OCI-LY3 (cell line): ENCODE results near the gene SLC6A4.

Experiments used
- H2AFZ ChIP-seq: fragments of 200-600, 300-600 bp; shearing (Covaris generic); 2 replicates; pipeline ENCODE4 v1.6.0; 2014; ENCODE audit warnings: antibody characterized with exemption, low read depth, low read length
- H3K27ac ChIP-seq: fragments of 200-600, 300-600 bp; sonication (generic); 2 replicates; pipeline ENCODE4 v1.5.1; 2014; ENCODE audit warnings: mild to moderate bottlenecking, low read length, moderate library complexity, mixed read lengths
- H3K27me3 ChIP-seq: fragments of 200-600, 300-600 bp; sonication (generic); 2 replicates; pipeline ENCODE4 v1.6.1; 2014; ENCODE audit warnings: low read depth, low read length, mixed read lengths
- H3K36me3 ChIP-seq: fragments of 200-600, 300-600 bp; sonication (generic); replicated peaks from 2 replicates; pipeline ENCODE3; 2014; ENCODE audit warnings: low read depth, low read length, mixed read lengths
- H3K4me1 ChIP-seq: fragments of 300-600, 200-600 bp; sonication (generic); 2 replicates; pipeline ENCODE4 v1.6.1; 2014; ENCODE audit warnings: low read length, mixed read lengths
- H3K4me2 ChIP-seq: fragments of 200-600, 300-600 bp; sonication (generic); 2 replicates; pipeline ENCODE4 v1.6.1; 2014; ENCODE audit warnings: low read length, mixed read lengths
- H3K4me3 ChIP-seq: fragments of 300-600, 200-600 bp; sonication (generic); 2 replicates; pipeline ENCODE4 v1.5.1; 2014; ENCODE audit warnings: antibody characterized with exemption, mild to moderate bottlenecking, low read length, moderate library complexity
- H3K79me2 ChIP-seq: fragments of 300-600, 200-600 bp; shearing (Covaris generic); 2 replicates; pipeline ENCODE4 v1.6.1; 2014; ENCODE audit warnings: mild to moderate bottlenecking, low read length, mixed read lengths
- H3K9ac ChIP-seq: fragments of 300-600, 200-600 bp; shearing (Covaris generic); 2 replicates; pipeline ENCODE4 v1.6.0; 2014; ENCODE audit warnings: mild to moderate bottlenecking, low read length, moderate library complexity
- H3K9me3 ChIP-seq: fragments of 200-600, 300-600 bp; shearing (Covaris generic); 2 replicates; pipeline ENCODE4 v1.6.1; 2014; ENCODE audit warnings: low read length, mixed read lengths; ENCODE audit not compliant: insufficient read depth
- H4K20me1 ChIP-seq: fragments of 200-600, 300-600 bp; sonication (generic); 2 replicates; pipeline ENCODE4 v1.6.1; 2016; ENCODE audit warnings: low read length, mixed read lengths; ENCODE audit not compliant: insufficient read depth
- EZH2phosphoT487 ChIP-seq: fragments of 200-600 bp; shearing (Covaris generic); IDR thresholded peaks from 2 replicates; pipeline ENCODE4 v1.6.1; 2018; ENCODE audit warnings: antibody characterized with exemption, mixed run types, low read depth
- TF ChIP-seq, protein P1 (sequence below): fragments of 200-600, 300-600 bp; sonication (generic); IDR thresholded peaks from 2 replicates; pipeline ENCODE4 v1.5.1; 2014; ENCODE audit warnings: antibody characterized with exemption, low read length, low read depth

SLC6A4 gene

DNA sequence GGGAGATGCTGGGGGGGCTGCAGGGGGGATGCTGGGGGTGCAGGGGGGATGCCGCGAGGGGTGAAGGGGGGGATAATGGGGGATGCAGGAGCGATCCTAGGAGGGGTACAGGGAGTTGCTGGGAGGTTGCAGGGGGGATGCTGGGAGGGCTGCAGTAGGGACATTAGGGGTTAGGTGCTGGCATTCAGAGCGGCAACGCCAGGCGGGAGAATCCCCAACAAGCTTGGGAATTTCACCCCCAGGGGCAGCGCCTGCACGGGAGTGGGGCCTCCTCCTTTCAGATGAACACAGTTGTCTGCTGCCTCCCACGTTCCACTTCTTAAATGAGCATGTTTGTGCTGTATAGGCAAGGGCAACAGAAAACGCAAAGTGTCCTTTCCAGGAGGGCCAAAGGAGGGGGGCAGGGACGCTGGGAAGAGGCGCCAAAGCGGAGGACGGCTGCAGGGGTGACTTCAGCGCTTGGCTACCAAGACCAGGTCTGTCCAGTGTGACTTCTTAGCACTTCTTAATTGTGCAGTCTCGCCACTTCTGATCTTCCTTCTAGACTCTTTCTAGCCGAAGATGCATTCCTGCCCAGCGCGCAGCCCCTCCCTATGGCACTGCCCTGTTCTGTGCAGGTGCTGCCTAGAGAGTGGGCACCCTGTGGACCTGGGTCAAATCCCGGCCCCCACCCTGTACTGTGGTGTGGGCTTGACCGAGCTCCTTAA lies 2.0 kb upstream of the SLC6A4 start:
- Histone ChIP-seq H3K27ac (no peak overlapping the region), H3K79me2 (no peaks in the 10 kb centered on the region), H2AFZ (no peak overlapping the region), H4K20me1 (no peaks in the 10 kb centered on the region), H3K36me3 (no peaks in the 10 kb centered on the region), H3K4me3 (no peak overlapping the region), H3K9me3 (no peaks in the 10 kb centered on the region), H3K27me3 (peaks cover 28% of the 10 kb centered on the region), H3K4me2 (no peak overlapping the region), H3K9ac (no peak overlapping the region), H3K4me1 (no peaks in the 10 kb centered on the region)
- no peak for TF ChIP-seq EZH2phosphoT487
- TF ChIP-seq, protein P1, sequence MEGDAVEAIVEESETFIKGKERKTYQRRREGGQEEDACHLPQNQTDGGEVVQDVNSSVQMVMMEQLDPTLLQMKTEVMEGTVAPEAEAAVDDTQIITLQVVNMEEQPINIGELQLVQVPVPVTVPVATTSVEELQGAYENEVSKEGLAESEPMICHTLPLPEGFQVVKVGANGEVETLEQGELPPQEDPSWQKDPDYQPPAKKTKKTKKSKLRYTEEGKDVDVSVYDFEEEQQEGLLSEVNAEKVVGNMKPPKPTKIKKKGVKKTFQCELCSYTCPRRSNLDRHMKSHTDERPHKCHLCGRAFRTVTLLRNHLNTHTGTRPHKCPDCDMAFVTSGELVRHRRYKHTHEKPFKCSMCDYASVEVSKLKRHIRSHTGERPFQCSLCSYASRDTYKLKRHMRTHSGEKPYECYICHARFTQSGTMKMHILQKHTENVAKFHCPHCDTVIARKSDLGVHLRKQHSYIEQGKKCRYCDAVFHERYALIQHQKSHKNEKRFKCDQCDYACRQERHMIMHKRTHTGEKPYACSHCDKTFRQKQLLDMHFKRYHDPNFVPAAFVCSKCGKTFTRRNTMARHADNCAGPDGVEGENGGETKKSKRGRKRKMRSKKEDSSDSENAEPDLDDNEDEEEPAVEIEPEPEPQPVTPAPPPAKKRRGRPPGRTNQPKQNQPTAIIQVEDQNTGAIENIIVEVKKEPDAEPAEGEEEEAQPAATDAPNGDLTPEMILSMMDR, result no peak

DNA sequence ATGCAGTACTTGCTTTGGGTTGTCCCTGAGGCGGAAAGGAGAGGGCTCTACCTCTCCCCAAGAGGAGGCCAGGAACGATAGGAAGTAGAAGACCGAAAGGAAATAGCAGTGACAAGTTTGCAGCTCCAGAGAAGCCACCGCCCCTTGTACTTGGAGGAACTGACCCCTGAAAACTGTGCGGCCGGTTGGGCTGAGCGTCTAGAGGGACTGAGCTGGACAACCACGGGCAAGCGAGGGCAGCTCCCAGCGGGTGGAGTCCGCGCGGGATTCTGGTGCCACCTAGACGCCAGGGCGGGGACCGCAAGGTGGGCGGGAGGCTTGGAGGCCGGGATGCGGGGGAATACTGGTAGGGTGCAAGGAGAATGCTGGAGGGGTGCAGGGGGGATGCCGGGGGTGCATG lies 1.3 kb upstream of the SLC6A4 start:
- H2AFZ ChIP-seq, result no peak overlapping the region
- no peaks in the 10 kb centered on the region for H3K4me1 ChIP-seq
- no peak overlapping the region for H3K9ac ChIP-seq
- H4K20me1 ChIP-seq, result no peaks in the 10 kb centered on the region
- no peaks in the 10 kb centered on the region for H3K79me2 ChIP-seq
- H3K4me2 ChIP-seq, result no peak overlapping the region
- H3K36me3 ChIP-seq, result no peaks in the 10 kb centered on the region
- H3K27me3 ChIP-seq, result peaks cover 34% of the 10 kb centered on the region
- no peak overlapping the region for H3K27ac ChIP-seq
- H3K9me3 ChIP-seq, result no peaks in the 10 kb centered on the region
- TF ChIP-seq EZH2phosphoT487, result no peak
- TF ChIP-seq, protein P1, result no peak
- H3K4me3 ChIP-seq, result no peak overlapping the region

DNA sequence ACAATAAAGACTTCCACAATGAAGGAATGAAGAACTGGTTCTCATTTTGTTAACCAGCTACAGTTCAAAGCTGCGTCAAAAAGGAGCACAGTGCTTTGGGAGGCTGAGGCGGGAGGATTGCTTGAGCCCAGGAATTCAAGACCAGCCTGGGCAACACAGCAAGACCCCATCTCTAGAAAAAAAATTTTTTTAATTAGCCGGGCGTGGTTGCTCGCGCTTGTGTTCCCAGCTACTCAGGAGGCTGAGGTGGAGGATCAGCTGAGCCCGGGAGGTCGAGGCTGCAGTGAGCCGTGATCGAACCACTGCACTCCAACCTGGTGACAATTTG lies 764 bp upstream of the SLC6A4 start:
- H3K27ac ChIP-seq, result no peak overlapping the region
- H3K4me3 ChIP-seq, result no peak overlapping the region
- no peak overlapping the region for H2AFZ ChIP-seq
- no peaks in the 10 kb centered on the region for H3K79me2 ChIP-seq
- H3K9me3 ChIP-seq, result no peaks in the 10 kb centered on the region
- H3K9ac ChIP-seq, result no peak overlapping the region
- no peaks in the 10 kb centered on the region for H3K36me3 ChIP-seq
- H3K4me1 ChIP-seq, result no peaks in the 10 kb centered on the region
- no peak for TF ChIP-seq EZH2phosphoT487
- TF ChIP-seq, protein P1, result no peak
- H4K20me1 ChIP-seq, result no peaks in the 10 kb centered on the region
- no peak overlapping the region for H3K4me2 ChIP-seq
- H3K27me3 ChIP-seq, result peaks cover 37% of the 10 kb centered on the region

DNA sequence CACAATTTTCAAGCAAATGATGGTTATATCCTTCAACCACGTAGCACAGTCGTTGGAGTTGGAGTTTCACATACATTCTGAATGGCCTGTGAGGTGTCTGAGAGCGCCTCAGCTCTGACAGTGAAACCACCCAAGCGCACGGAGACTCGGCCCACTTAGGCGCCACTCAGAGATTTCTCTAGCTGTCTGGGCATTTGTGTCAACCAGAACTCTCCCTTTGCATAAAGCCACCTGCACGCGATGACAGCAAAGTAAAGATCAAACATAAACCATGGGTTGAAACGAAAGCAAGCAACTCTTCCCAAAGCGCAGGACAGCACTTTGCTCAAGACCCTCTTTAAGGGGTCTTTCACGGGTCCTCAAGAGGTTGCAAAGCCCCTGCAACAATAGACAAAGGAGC lies 533 bp downstream of the SLC6A4 start:
- H3K36me3 ChIP-seq, result no peaks in the 10 kb centered on the region
- no peak overlapping the region for H3K9ac ChIP-seq
- peaks cover 41% of the 10 kb centered on the region for H3K27me3 ChIP-seq
- no peak overlapping the region for H2AFZ ChIP-seq
- H3K4me3 ChIP-seq, result no peak overlapping the region
- H3K4me1 ChIP-seq, result peaks cover 6% of the 10 kb centered on the region; the same call in 1 of the 2 replicates
- no peak overlapping the region for H3K4me2 ChIP-seq
- H3K27ac ChIP-seq, result no peak overlapping the region
- TF ChIP-seq EZH2phosphoT487, result no peak
- TF ChIP-seq, protein P1, result no peak
- H3K79me2 ChIP-seq, result no peaks in the 10 kb centered on the region
- H4K20me1 ChIP-seq, result no peaks in the 10 kb centered on the region
- no peaks in the 10 kb centered on the region for H3K9me3 ChIP-seq
